SW480 (cell line): ENCODE results near the gene NKAIN1.
"Not testable (repeated sequence)": the region's sequence is repeated elsewhere in the genome, so short reads cannot be mapped to it uniquely, and the experiment has no call there.

ENCODE experiments used
- DNase-seq: peaks from one replicate; pipeline ENCODE4 v3.0.0-alpha.2; 2016; ENCODE audit warnings: low spot score

The NKAIN1 gene

GRCh38 chr1:31239653-31240241 is at the start of gene NKAIN1:
Gene NKAIN1 (minus strand): TSS chr1:31239887. CDS start chr1:31239547, 340 bp downstream.
- peak; percentile 42 for DNase-seq

DNA sequence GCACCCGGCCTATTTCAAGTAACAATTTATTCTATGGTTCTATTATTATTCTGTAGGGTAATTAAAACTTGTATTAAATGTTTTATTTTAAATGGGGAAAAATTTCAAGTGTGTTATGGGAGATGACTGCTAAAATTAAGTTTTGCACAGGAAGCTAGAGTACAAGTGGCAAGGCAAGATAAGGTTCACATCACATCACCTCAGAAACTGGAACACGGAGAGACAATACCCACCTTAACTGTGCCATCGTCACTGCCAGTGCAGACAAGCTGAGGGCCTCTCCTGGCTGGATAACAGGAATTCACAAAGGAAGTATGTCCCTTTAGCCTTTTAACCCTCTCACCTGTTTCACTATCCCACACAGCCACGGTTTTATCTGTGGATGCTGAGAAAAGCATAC is 49.3 kb upstream of the NKAIN1 start:
- no peak for DNase-seq

GRCh38 chr1:31287791-31288190 is 48.1 kb upstream of the NKAIN1 start:
- not testable (repeated sequence) for DNase-seq

DNA sequence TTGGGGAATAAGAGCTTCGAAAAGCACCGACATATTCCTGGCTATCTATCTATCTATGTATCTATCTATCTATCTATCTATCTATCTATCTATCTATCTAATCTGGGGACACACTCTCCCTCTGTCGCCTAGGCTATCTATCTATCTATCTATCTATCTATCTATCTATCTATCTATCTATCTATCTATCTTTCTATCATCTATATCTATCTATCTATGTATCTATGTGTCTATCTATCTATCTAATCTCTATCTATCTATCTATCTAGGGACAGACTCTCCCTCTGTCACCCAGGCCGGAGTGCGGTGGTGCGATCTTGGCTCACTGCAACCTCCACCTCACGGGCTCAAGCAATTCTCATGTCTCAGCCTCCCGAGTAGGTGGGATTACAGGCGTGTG is 42.7 kb upstream of the NKAIN1 start:
- not testable (repeated sequence) for DNase-seq

DNA sequence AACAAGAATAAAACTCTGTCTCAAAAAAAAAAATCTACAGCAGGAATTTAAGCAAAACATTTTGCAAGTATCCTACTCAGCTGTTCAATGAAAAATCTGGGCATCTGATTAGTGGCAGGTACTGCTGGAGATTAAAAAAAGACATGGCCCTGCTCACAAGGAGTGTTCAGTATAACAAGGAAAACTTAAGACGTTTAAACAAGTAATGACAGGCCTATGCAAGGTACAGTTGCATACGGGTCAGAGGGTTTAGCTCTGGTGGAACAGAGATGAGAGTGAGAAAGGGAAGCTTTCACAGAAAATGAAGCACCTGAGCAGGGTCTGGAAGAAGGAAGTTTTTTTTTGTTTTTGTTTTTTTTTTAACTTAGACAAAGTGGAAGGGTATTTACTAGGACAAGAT is 33.9 kb upstream of the NKAIN1 start:
- no peak for DNase-seq

DNA sequence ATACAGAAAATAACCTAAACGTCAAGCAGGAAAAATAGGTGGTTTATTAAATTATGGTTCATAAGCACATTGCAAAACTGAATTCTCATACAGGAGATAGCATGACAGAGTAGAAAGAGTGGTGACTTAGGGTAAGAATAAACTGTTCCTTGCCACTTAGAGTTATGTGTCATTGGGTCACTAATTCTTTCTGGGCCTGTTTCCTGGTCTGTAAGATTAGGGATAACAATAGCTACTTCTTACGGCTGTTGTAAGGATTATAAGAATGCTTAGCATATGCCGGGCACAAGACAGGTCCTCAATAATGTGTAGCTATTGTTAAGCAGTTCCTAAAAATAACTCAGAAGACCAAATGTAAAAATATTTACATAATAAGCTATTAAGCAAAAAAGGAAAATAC is 32.7 kb upstream of the NKAIN1 start:
- DNase-seq, result no peak

DNA sequence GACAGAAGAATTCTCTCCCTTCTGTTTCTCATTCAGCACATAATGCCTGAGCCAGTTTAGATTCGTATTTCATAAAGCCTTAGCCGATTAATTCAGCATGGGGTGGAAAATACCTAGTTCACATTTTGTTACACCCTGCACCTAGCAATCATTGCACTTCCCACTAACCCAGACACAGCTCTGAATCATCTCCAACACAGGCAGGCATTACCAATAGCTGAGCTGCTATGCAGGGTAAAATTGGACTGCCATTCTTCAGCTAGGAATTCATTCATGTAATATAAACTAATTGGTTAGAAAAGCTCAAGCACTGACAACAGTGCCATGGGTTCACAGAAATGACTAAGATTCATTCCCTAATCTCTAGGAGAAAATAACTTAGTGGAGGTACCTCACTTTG is 26.9 kb upstream of the NKAIN1 start:
- DNase-seq, result no peak

- no peak for DNase-seq
Measured at GRCh38 chr1:31264790-31265386, 25.2 kb upstream of the NKAIN1 start.

GRCh38 chr1:31263408-31263807 is 23.7 kb upstream of the NKAIN1 start:
- DNase-seq, result no peak

DNA sequence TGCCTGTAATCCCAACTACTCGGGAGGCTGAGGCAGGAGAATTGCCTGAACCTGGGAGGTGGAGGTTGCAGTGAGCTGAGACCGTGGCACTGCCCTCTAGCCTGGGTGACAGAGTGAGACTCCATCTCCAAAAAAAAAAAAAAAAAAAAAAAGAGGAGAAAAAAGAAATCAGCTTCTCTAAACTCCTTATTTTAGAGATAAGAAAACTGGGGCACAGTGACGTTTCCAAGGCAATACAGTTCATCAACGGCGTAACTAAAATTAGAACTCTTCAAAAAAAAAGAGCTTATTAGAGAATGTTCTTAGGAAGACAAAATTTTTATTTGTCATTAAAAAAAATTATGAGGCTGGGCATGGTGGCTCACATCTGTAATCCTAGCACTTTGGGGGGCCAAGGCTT is 22.7 kb upstream of the NKAIN1 start:
- not testable (repeated sequence) for DNase-seq

- DNase-seq, result no peak
Measured at GRCh38 chr1:31261916-31262315, 22.2 kb upstream of the NKAIN1 start.

- no peak for DNase-seq
Measured at GRCh38 chr1:31259746-31260145, 20.1 kb upstream of the NKAIN1 start.

DNA sequence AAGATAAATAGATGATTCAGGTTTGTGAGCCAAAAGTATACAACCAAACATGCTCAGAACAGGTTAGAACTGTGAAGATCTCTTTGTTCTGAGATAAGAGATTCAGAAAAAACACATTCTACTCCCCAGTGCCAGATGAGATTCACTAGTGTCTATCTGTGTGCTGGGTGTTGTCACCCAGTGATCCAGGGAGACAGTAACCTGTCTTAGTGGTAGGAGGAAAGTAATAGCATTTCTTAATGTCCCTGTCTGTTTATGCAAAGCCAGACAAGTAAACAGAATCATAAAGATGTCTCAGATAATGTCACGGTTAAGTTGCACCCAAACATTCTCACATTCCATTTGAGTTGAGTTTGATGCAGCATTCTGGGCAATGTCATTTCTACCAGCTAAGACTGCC is 18.9 kb upstream of the NKAIN1 start:
- no peak for DNase-seq

DNA sequence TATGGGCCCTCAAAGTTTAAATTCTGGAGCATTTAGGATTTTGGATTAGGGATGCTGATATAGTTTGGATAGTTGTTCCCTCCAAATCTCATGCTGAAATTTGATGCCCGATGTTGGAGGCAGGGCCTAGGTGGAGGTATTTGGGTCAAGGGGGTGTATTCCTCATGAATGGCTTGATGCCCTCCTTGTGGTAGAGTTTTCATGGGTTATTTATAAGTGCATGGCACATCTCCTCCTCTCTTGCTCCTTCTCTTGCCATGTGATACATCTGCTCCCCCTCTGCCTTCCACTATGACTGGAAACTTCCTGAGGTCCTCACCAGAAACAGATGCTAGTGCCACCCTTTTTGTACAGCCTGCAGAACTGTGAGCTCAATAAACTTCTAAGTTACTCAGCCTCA is 17.5 kb upstream of the NKAIN1 start:
- DNase-seq, result no peak

- no peak for DNase-seq
Measured at GRCh38 chr1:31249854-31250253, 10.2 kb upstream of the NKAIN1 start.

DNA sequence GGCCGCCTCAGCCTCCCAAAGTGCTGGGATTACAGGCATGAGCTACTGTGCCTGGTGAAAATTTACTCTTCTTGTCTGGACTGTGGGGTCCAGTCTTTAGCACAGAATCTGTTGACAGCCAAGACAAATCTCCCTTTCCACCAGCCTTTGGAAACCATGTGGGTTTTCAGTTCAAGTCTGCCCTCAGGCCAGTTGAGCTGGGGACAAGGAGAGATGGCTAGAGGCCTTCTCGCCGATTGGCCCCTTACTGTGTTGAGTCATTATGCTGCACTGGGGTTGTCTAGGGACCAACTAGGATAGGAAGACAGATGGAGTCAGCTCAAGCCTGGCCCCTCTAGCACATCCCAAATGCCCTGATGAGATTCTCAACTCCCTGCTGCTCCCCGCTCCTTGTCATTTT is 8.6 kb upstream of the NKAIN1 start:
- no peak for DNase-seq

- DNase-seq, result no peak
Measured at GRCh38 chr1:31244326-31244725, 4.6 kb upstream of the NKAIN1 start.

DNA sequence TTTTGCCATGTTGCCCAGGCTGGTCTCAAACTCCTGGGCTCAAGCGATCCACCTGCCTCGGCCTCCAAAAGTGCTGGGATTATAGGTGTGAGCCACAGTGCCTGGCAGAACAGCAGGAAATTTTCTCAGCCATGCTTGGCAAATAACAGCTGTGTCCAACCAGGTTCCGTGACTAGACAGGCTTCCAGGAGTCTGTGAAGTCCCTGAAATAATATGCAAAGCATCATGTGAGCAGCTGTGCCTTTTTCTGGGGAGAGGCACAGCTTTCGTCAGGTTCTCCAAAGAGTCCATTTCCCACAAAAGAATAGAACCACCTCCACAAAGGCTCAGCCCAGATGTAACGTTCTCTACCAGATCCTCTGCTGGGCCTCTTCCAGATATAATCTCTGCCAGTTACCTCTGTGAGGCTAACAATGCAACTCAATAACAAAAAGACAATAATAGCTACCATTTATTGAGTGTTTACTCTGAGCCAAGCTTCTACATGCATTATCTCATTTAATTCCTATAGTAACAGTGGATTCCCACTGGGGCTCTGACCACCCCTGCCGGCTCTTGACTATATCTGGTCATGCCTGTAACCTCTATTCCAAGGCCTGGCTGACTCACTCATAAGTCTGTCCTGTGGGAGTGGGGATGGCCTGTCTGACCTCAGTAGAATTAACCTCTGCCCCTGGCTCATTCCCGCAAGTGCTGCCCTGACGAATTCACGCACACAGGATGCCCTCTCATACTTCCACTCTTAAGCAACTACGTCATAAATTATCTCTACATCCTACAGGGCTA is 4.0 kb upstream of the NKAIN1 start:
- no peak for DNase-seq

- DNase-seq, result no peak
Measured at GRCh38 chr1:31241321-31241720, 1.6 kb upstream of the NKAIN1 start.

DNA sequence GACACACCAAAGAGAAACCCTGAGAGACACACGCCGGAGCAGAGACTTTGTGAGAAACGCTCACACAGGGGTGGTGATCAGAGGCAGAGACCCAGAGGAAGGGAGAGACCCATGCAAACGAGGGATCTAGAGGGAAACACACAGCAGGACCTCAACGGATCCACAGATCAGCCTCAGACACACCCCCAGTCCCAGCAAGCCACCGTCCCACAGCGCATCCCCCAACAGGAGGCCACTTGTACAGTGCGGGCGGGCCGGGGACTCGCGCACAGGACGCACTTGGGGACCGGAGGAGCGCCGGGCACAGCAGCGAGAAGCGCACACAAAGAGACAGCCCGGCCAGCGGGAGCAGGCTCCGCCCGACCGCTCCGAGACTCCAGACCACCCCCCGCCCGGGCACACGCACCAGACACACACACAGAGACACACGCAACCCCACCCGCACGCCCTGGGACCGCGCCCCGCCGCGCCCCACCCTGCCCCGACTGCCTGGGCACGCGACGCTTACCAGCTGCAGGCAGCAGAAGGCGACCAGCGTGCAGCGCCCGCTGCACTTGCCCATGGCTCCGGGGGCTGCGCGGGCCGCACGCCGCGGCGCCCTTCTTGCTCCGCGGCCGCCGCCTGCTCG is 587 bp downstream of the NKAIN1 start:
- peak; percentile 53 for DNase-seq

DNA sequence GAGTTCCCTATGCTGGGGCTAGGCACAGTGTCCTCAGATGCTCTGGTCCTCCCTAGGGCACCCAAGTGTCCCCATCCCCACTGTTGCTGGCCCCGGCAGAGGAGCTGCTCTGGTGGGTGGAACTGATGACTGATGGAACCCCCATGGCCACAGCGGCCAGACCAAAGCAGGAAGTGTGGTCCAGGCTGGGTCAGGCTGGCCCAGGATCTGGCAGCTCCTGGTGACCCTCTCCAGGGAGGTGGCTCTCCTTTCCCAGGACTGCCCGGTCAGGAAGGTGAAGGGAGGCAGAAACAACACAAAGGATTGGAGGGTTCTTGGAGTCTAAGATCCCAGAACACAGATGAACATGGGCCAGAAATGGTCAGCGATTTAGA is 1.1 kb downstream of the NKAIN1 start:
- DNase-seq, result no peak

DNA sequence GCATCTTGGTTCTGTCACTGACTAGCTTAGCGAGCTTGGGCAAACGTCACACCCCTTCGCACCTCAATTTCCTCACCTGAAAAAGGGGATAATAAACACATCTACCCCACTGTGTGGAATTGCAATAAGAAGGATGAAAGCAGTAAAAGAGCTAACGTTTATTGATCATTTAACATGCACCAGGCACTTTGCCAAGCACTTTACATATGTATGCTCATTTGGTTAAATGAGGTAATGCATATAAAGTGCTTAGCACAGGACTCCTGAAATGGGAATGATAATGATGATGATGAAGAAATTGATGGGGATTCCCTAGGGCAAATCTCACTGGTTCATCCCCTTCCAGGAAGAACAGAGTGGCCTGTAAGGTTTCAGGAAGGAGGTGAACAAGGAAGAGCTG is 4.8 kb downstream of the NKAIN1 start:
- DNase-seq, result no peak

GRCh38 chr1:31234123-31234708 is 5.5 kb downstream of the NKAIN1 start:
- DNase-seq, result no peak
